ENCODE measurements around the gene ADCY1. TPM values are rescaled to one million over a fixed set of nuclear protein-coding genes. Genes with fewer than 3 reads are reported as not detected.

The ADCY1 gene
- total RNA-seq, 6 donors from 2014 or later = 0.46 to 4.1 (median 1.2) TPM

- Histone ChIP-seq H3K4me1 (peaks cover 0 to 28% (median 9%) of the 10 kb centered on the region in 4 donors), H3K4me3 (no peak overlapping the region), H3K27me3 (no peaks in the 10 kb centered on the region), H3K9me3 (no peaks in the 10 kb centered on the region), H3K36me3 (no peaks in the 10 kb centered on the region), H3K27ac (no peak overlapping the region)
- TF ChIP-seq POLR2A (IDR thresholded peaks at IDR 0.05) (no peak), EP300 (IDR thresholded peaks at IDR 0.05) (no peak), CTCF (IDR thresholded peaks at IDR 0.05) (no peak), POLR2AphosphoS5 (IDR thresholded peaks at IDR 0.05) (no peak)
- no peak for DNase-seq
- no peak for ATAC-seq (ENCODE audit: low FRiP score in 2 of 2)
- 91 to 95% methylated on average over 13 of the region's 13 CpGs for WGBS, 2 donors
Measured at GRCh38 chr7:45647967-45648670, 74.0 kb downstream of the ADCY1 start.

- DNase-seq (no peak), ATAC-seq (ENCODE audit: low FRiP score in 2 of 2) (no peak)
- H3K9me3 ChIP-seq = no peaks in the 10 kb centered on the region
- no peak overlapping the region for H3K27ac ChIP-seq
- no peaks in the 10 kb centered on the region for H3K36me3 ChIP-seq
- H3K4me3 ChIP-seq = no peak overlapping the region
- TF ChIP-seq POLR2AphosphoS5 (IDR thresholded peaks at IDR 0.05) (no peak), POLR2A (IDR thresholded peaks at IDR 0.05) (no peak), CTCF (IDR thresholded peaks at IDR 0.05) (no peak), EP300 (IDR thresholded peaks at IDR 0.05) (no peak)
- H3K4me1 ChIP-seq = peaks cover 0 to 28% (median 9%) of the 10 kb centered on the region in 4 donors
- no peaks in the 10 kb centered on the region for H3K27me3 ChIP-seq
- WGBS, 2 donors = 96 to 98% methylated on average over 7 to 10 of the region's 10 CpGs
Measured at GRCh38 chr7:45648671-45648995, 74.5 kb downstream of the ADCY1 start.

- H3K27me3 ChIP-seq = no peaks in the 10 kb centered on the region
- ATAC-seq (ENCODE audit: low FRiP score in 2 of 2) = no peak
- WGBS, 2 donors = 96% methylated on average over 9 to 11 of the region's 11 CpGs
- H3K36me3 ChIP-seq = no peaks in the 10 kb centered on the region
- no peak overlapping the region for H3K27ac ChIP-seq
- no peak for DNase-seq
- no peaks in the 10 kb centered on the region for H3K9me3 ChIP-seq
- TF ChIP-seq POLR2AphosphoS5 (IDR thresholded peaks at IDR 0.05) (no peak), CTCF (IDR thresholded peaks at IDR 0.05) (no peak), EP300 (IDR thresholded peaks at IDR 0.05) (no peak), POLR2A (IDR thresholded peaks at IDR 0.05) (no peak)
- peaks cover 0 to 28% (median 9%) of the 10 kb centered on the region in 4 donors for H3K4me1 ChIP-seq
- no peak overlapping the region for H3K4me3 ChIP-seq
Measured at GRCh38 chr7:45649560-45650346, 75.6 kb downstream of the ADCY1 start.

- ATAC-seq (ENCODE audit: low FRiP score in 2 of 2) = no peak
- no peak for DNase-seq
- peak overlapping the region in 1 of 4 donors; percentile 14 for H3K27ac ChIP-seq
- WGBS, 2 donors = 44 to 60% methylated on average over 9 to 13 of the region's 13 CpGs
- H3K36me3 ChIP-seq = no peaks in the 10 kb centered on the region
- no peaks in the 10 kb centered on the region for H3K27me3 ChIP-seq
- H3K4me3 ChIP-seq = no peak overlapping the region
- H3K4me1 ChIP-seq = peaks cover 0 to 18% (median 9%) of the 10 kb centered on the region in 4 donors
- TF ChIP-seq POLR2AphosphoS5 (IDR thresholded peaks at IDR 0.05) (no peak), CTCF (IDR thresholded peaks at IDR 0.05) (no peak), POLR2A (IDR thresholded peaks at IDR 0.05) (no peak)
- no peaks in the 10 kb centered on the region for H3K9me3 ChIP-seq
Measured at GRCh38 chr7:45650404-45651394, 76.5 kb downstream of the ADCY1 start.
